PC-3 (cell line): Measurements from ENCODE around the gene TMEM250.

Experiments used
- CTCF ChIP-seq: fragments of 300-600 bp; sonication (generic); conservative IDR thresholded peaks from 2 replicates; pipeline ENCODE4 v1.5.1; 2017; ENCODE audit warnings: antibody characterized with exemption, low read depth, mild to moderate bottlenecking, low read length
- EZH2 ChIP-seq: fragments of 300-600 bp; sonication (generic); IDR thresholded peaks from one replicate; pipeline ENCODE4 v1.6.1; 2017; ENCODE audit warnings: antibody characterized with exemption, mild to moderate bottlenecking, low read length; ENCODE audit not compliant: unreplicated experiment
- EZH2phosphoT487 ChIP-seq: fragments of 300-600 bp; sonication (generic); IDR thresholded peaks from 2 replicates; pipeline ENCODE4 v1.6.1; 2018; ENCODE audit warnings: mild to moderate bottlenecking, antibody characterized with exemption, low read length, borderline replicate concordance

- TF ChIP-seq CTCF (no peak), EZH2phosphoT487 (no peak), EZH2 (no peak)
Measured at GRCh38 chr9:136084063-136084944, 34.4 kb downstream of the TMEM250 start.
